GM19452 (cell line): ENCODE results near the gene CD300A.
A peak's percentile ranks its signal among the peaks of the same experiment; 100 is the strongest.

Source experiments
- ATAC-seq: cut with Tn5 transposase; IDR thresholded peaks from one replicate; pipeline ENCODE4 v1.9.1; 2021; ENCODE audit not compliant: unreplicated experiment

CD300A gene

GRCh38 chr17:74454197-74455024, 12.0 kb upstream of the CD300A start:
- peak; percentile 94 for ATAC-seq

- ATAC-seq = no peak
Observed at GRCh38 chr17:74455025-74455545, 11.3 kb upstream of the CD300A start.

- no peak for ATAC-seq
Observed at GRCh38 chr17:74455821-74456220, 10.6 kb upstream of the CD300A start.

- ATAC-seq = no peak
Observed at GRCh38 chr17:74457146-74457819, 9.2 kb upstream of the CD300A start.

GRCh38 chr17:74457820-74458166, 8.6 kb upstream of the CD300A start:
- no peak for ATAC-seq

GRCh38 chr17:74458835-74459234, 7.6 kb upstream of the CD300A start:
- no peak for ATAC-seq

GRCh38 chr17:74459622-74460021, 6.8 kb upstream of the CD300A start:
- ATAC-seq = no peak

GRCh38 chr17:74460241-74460640, 6.2 kb upstream of the CD300A start:
- no peak for ATAC-seq

- no peak for ATAC-seq
Observed at GRCh38 chr17:74460996-74461395, 5.4 kb upstream of the CD300A start.

GRCh38 chr17:74461611-74462010, 4.8 kb upstream of the CD300A start:
- no peak for ATAC-seq

- ATAC-seq = no peak
Observed at GRCh38 chr17:74464730-74465377, 1.6 kb upstream of the CD300A start.

- ATAC-seq = no peak
Observed at GRCh38 chr17:74465378-74466110, 890 bp upstream of the CD300A start.

- no peak for ATAC-seq
Observed at GRCh38 chr17:74466828-74467184, 372 bp downstream of the CD300A start.

- peak; percentile 55 for ATAC-seq
Observed at GRCh38 chr17:74467221-74467951, 952 bp downstream of the CD300A start.

GRCh38 chr17:74471341-74471740, 4.9 kb downstream of the CD300A start:
- no peak for ATAC-seq

GRCh38 chr17:74472890-74473289, 6.5 kb downstream of the CD300A start:
- ATAC-seq = no peak

GRCh38 chr17:74473294-74473693, 6.9 kb downstream of the CD300A start:
- no peak for ATAC-seq

GRCh38 chr17:74474043-74474792, 7.8 kb downstream of the CD300A start:
- no peak for ATAC-seq

GRCh38 chr17:74475189-74475588, 8.8 kb downstream of the CD300A start:
- no peak for ATAC-seq

GRCh38 chr17:74477411-74477810, 11.0 kb downstream of the CD300A start:
- ATAC-seq = no peak
